Thoracic aorta (tissue), 2 donors: ENCODE measurements around the gene KRTAP20-3. TPM values are rescaled to one million over a fixed set of nuclear protein-coding genes. Genes with fewer than 3 reads are reported as not detected.

Source experiments
- ATAC-seq: fragments of 150-250 bp; one replicate; pipeline ENCODE4 v1.8.0; 2017; ENCODE audit warnings: low read depth; ENCODE audit not compliant: insufficient number of reproducible peaks, low FRiP score
- DNase-seq: peaks from one replicate; pipeline ENCODE4 v3.0.0-alpha.2; 2020; ENCODE audit warnings: low spot score
- H3K27ac ChIP-seq, 2 donors: fragments of 200-600 bp; sonication (generic); 1 replicate in 1 of 2; 2 replicates in 1 of 2; pipeline ENCODE4 v1.5.1; 2016; ENCODE audit warnings: mild to moderate bottlenecking in 2 of 2, moderate library complexity in 2 of 2
- H3K27me3 ChIP-seq: fragments of 200-600 bp; sonication (generic); replicated peaks from 2 replicates; pipeline ENCODE4 v1.6.0; 2016; ENCODE audit warnings: mild to moderate bottlenecking; ENCODE audit not compliant: insufficient read depth
- H3K36me3 ChIP-seq: fragments of 200-600 bp; sonication (generic); one replicate; pipeline ENCODE4 v1.5.1; 2016
- H3K4me1 ChIP-seq, 2 donors: fragments of 200-600 bp; sonication (generic); 1 replicate in 1 of 2; 2 replicates in 1 of 2; pipeline versions ENCODE4 v1.5.1 to v1.6.0; 2016; ENCODE audit warnings: low read depth in 2 of 2, mild to moderate bottlenecking in 1 of 2; ENCODE audit not compliant: control insufficient read depth in 1 of 2
- H3K4me3 ChIP-seq: fragments of 200-600 bp; sonication (generic); 2 replicates; pipeline ENCODE4 v1.5.1; 2016; ENCODE audit warnings: mild to moderate bottlenecking
- H3K9me3 ChIP-seq: fragments of 200-600 bp; sonication (generic); 2 replicates; pipeline ENCODE4 v1.5.1; 2016
- CTCF ChIP-seq: fragments of 200-600 bp; sonication (generic); IDR thresholded peaks from one replicate; pipeline ENCODE4 v1.5.1; 2019; ENCODE audit warnings: antibody characterized with exemption
- total RNA-seq, 2 donors: library from RNA; depleted of rRNA; stranded (reverse); fragments of >200 nt; gene quantifications; one replicate each; pipeline versions ENCODE4 v1.1.0 to v1.2.3, GENCODE V29; 2016

Gene KRTAP20-3
- total RNA-seq, 2 donors from 2014 or later, result not detected

GRCh38 chr21:30674312-30674711 lies 31.6 kb downstream of the KRTAP20-3 start:
- Histone ChIP-seq H3K4me1 (no peaks in the 10 kb centered on the region), H3K36me3 (no peaks in the 10 kb centered on the region), H3K4me3 (no peak overlapping the region), H3K27me3 (no peaks in the 10 kb centered on the region), H3K9me3 (no peaks in the 10 kb centered on the region), H3K27ac (no peak overlapping the region)
- no peak for ATAC-seq
- TF ChIP-seq CTCF, result no peak
- DNase-seq, result no peak

- H3K27me3 ChIP-seq, result no peaks in the 10 kb centered on the region
- TF ChIP-seq CTCF, result no peak
- no peak for DNase-seq
Measured at GRCh38 chr21:30676737-30677136, 34.1 kb downstream of the KRTAP20-3 start.

GRCh38 chr21:30680586-30680985 lies 37.9 kb downstream of the KRTAP20-3 start:
- H3K4me3 ChIP-seq, result no peak overlapping the region
- no peak overlapping the region for H3K27ac ChIP-seq
- no peaks in the 10 kb centered on the region for H3K27me3 ChIP-seq
- no peaks in the 10 kb centered on the region for H3K4me1 ChIP-seq
- TF ChIP-seq CTCF, result no peak
- no peaks in the 10 kb centered on the region for H3K9me3 ChIP-seq
- DNase-seq (no peak), ATAC-seq (no peak)
- no peaks in the 10 kb centered on the region for H3K36me3 ChIP-seq

More at GRCh38 chr21:30676737-30677136, 34.1 kb downstream of the KRTAP20-3 start:
- Histone ChIP-seq H3K4me1 (no peaks in the 10 kb centered on the region), H3K27ac (no peak overlapping the region), H3K9me3 (no peaks in the 10 kb centered on the region), H3K36me3 (no peaks in the 10 kb centered on the region), H3K4me3 (no peak overlapping the region)
- ATAC-seq, result no peak

- ATAC-seq (no peak), DNase-seq (no peak)
- Histone ChIP-seq H3K9me3 (no peaks in the 10 kb centered on the region), H3K36me3 (no peaks in the 10 kb centered on the region), H3K4me3 (no peak overlapping the region), H3K27me3 (no peaks in the 10 kb centered on the region), H3K27ac (no peak overlapping the region), H3K4me1 (no peaks in the 10 kb centered on the region)
- no peak for TF ChIP-seq CTCF
Measured at GRCh38 chr21:30684506-30684905, 41.8 kb downstream of the KRTAP20-3 start.

GRCh38 chr21:30689822-30690221 lies 47.2 kb downstream of the KRTAP20-3 start:
- no peak overlapping the region for H3K27ac ChIP-seq
- no peaks in the 10 kb centered on the region for H3K36me3 ChIP-seq
- no peaks in the 10 kb centered on the region for H3K9me3 ChIP-seq
- TF ChIP-seq CTCF, result no peak
- no peak overlapping the region for H3K4me3 ChIP-seq
- DNase-seq (no peak), ATAC-seq (no peak)
- H3K27me3 ChIP-seq, result no peaks in the 10 kb centered on the region
- no peaks in the 10 kb centered on the region for H3K4me1 ChIP-seq

Other genes starting within 250 kb of the KRTAP20-3 start
- gene KRTAP13-1, start 246.8 kb upstream of the KRTAP20-3 start, total RNA-seq, result not detected
- gene KRTAP13-3, start 216.9 kb upstream of the KRTAP20-3 start, total RNA-seq, result not detected
- gene KRTAP13-4, start 212.6 kb upstream of the KRTAP20-3 start, total RNA-seq, result not detected
- gene KRTAP15-1, start 202.6 kb upstream of the KRTAP20-3 start, total RNA-seq, result not detected
- not detected for gene KRTAP19-1, start 162.5 kb upstream of the KRTAP20-3 start, total RNA-seq
- gene KRTAP19-2, start 155.4 kb upstream of the KRTAP20-3 start, total RNA-seq, result not detected
- gene KRTAP19-3, start 150.9 kb upstream of the KRTAP20-3 start, total RNA-seq, result not detected
- gene KRTAP19-4, start 145.7 kb upstream of the KRTAP20-3 start, total RNA-seq, result not detected
- gene KRTAP19-5, start 140.7 kb upstream of the KRTAP20-3 start, total RNA-seq, result not detected
- gene KRTAP19-6, start 101.0 kb upstream of the KRTAP20-3 start, total RNA-seq, result not detected
- not detected for gene KRTAP19-7, start 81.5 kb upstream of the KRTAP20-3 start, total RNA-seq
- gene KRTAP22-2, start 52.5 kb upstream of the KRTAP20-3 start, total RNA-seq, result not detected
- gene KRTAP6-3, start 50.4 kb upstream of the KRTAP20-3 start, total RNA-seq, result not detected
- not detected for gene KRTAP6-2, start 44.0 kb upstream of the KRTAP20-3 start, total RNA-seq
- not detected for gene KRTAP22-1, start 41.8 kb upstream of the KRTAP20-3 start, total RNA-seq
- not detected for gene KRTAP6-1, start 28.9 kb upstream of the KRTAP20-3 start, total RNA-seq
- gene KRTAP20-1, start 26.4 kb upstream of the KRTAP20-3 start, total RNA-seq, result not detected
- not detected for gene KRTAP20-4, start 22.2 kb upstream of the KRTAP20-3 start, total RNA-seq
- gene KRTAP20-2, start 7.7 kb upstream of the KRTAP20-3 start, total RNA-seq, result not detected
- not detected for gene KRTAP21-3, start 75.9 kb downstream of the KRTAP20-3 start, total RNA-seq
- gene KRTAP21-2, start 104.4 kb downstream of the KRTAP20-3 start, total RNA-seq, result not detected
- not detected for gene KRTAP21-1, start 112.6 kb downstream of the KRTAP20-3 start, total RNA-seq
- not detected for gene KRTAP8-1, start 170.4 kb downstream of the KRTAP20-3 start, total RNA-seq
- gene KRTAP7-1, start 186.9 kb downstream of the KRTAP20-3 start, total RNA-seq, result not detected
- not detected for gene KRTAP11-1, start 238.7 kb downstream of the KRTAP20-3 start, total RNA-seq